Muscle of back (tissue), 11 donors: ENCODE measurements around the gene MUC4. TPM values are rescaled to one million over a fixed set of nuclear protein-coding genes. Genes with fewer than 3 reads are reported as not detected.
"Not testable (repeated sequence)": the region's sequence is repeated elsewhere in the genome, so short reads cannot be mapped to it uniquely, and the experiment has no call there.

ENCODE experiments used
- DNase-seq, 3 donors: peaks; one replicate each; pipeline versions ENCODE4 v3.0.0 to v3.0.0-alpha.2; 2013
- polyA plus RNA-seq, 10 donors: library from polyadenylated mRNA; unstranded; fragments of 120-200 nt; gene quantifications; one replicate each; pipeline ENCODE4 v1.2.1, GENCODE V29; 2013; ENCODE audit not compliant: insufficient read length in 10 of 10

Gene MUC4
- polyA plus RNA-seq, 10 donors = 0.30 to 2.0 (median 0.69) TPM

DNA sequence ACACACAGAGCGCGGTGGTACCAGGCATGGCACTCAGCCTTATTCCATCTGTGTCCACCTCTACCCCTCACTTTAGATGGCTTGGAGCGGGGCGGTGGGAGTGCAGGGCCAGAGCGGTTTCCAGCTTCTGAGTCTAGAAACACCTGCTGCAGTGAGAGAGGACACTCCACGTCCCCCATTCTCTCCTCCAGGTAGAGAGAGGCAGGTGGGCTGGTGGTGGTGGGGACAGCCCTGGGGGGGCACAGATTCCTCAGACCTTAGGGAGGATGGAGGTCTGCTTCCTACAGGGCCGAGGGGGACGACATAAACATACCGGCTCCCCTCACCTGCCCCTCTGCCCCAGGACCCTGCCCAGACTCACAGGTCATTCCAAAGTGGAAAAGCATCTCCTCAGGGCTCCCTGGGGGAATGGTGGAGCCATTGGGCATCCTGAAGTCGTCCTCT is 50.6 kb downstream of the MUC4 start:
- no peak for DNase-seq

DNA sequence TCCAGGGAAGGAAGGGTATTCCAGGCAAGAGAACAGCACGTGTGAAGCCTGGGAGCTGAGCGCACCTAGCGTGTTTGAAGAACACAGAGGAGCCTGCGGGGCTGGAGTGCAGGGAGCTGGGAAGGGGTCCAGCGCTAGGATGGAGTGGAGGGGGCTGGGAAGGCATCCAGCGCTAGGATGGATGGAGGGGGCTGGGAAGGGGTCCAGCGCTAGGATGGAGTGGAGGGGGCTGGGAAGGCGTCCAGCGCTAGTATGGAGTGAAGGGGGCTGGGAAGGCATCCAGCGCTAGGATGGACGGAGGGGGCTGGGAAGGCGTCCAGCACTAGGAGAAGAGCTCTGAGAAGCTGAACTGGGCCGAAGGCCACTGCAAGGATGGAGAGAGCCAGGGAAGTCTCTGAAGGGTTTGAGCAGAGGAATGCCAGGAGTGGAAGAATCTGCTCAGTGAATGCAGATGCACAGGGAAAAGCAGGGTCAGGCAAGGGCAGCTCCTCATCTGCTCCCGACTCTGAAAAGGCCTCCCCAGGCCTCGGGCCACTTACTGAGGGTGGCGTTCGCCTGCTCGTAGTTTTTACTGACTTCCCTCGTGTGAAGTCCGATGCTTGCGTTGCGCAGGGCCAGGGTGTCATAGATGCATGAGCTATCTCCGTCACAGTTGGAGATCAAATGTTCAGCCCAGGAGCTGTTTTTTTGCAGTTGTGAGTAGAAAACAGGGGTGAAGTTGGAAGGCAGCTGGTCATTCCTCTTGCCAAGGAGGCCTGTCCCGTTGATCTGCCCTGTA is 51.2 kb downstream of the MUC4 start:
- peak; percentile 71 to 95 (median 84) for DNase-seq

DNA sequence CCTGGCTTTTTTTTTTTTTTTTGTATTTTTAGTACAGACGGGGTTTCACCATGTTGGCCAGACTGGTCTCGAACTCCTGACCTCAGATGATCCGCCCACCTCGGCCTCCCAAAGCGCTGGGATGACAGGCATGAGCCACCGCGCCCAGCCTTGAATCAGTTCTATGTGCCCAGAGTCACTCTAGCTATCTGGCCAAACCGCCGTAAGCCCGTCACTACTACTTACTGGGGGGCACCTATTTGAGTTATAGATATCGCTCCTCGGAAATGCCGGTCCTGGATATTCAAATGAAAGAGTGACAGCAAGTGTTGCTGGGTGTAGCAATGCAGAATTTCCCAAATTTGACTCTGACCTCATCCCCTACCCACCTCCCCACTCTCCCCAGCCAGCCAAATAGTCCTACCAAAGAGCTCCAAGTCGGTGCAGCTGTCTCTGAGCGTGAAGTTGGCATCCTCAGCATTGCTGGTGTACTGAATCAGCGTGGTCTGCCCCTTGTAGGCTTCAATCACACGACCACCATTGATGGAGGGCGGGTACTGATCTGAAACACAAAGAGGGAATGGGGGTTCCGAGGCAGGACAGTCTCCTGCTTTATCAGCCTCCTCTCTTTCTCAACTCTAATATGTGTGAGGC is 52.9 kb downstream of the MUC4 start:
- no peak for DNase-seq

DNA sequence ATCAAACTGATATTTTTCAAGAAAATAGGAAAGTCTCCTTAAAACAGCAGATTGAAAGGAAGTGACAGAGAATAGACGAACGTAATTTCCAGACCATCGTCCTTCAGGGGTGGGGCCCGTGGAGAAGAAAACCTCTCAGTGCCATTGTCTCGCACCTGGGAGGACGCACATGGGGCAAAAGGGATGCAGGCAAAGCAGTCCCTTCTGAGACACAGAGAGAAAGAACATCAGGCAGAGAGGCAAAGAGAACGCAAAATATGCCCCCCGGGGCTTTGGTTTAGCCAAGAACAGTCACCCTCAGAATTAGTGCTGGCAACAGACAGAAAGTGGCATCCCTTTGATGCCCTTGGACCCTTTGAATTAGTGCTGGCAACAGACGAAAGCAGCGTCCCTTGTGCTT is 53.9 kb downstream of the MUC4 start:
- no peak for DNase-seq

DNA sequence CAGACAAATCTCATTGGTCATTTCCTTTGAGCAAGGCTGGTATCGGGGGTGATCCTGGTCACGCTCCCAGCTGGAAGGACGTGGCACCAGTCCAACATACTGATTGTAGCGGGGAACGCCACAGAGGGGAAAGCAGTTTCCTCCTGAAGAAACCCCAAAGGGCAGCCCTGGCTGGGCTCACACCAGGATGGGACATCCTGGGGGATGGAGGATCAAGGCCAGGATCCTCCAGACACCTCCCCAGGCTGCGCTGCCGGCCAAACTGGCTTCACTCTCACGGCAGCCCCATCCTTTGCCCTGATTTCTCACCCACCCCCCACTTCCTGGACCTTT is 54.3 kb downstream of the MUC4 start:
- DNase-seq = peak in 1 of 3 donors; percentile 41

DNA sequence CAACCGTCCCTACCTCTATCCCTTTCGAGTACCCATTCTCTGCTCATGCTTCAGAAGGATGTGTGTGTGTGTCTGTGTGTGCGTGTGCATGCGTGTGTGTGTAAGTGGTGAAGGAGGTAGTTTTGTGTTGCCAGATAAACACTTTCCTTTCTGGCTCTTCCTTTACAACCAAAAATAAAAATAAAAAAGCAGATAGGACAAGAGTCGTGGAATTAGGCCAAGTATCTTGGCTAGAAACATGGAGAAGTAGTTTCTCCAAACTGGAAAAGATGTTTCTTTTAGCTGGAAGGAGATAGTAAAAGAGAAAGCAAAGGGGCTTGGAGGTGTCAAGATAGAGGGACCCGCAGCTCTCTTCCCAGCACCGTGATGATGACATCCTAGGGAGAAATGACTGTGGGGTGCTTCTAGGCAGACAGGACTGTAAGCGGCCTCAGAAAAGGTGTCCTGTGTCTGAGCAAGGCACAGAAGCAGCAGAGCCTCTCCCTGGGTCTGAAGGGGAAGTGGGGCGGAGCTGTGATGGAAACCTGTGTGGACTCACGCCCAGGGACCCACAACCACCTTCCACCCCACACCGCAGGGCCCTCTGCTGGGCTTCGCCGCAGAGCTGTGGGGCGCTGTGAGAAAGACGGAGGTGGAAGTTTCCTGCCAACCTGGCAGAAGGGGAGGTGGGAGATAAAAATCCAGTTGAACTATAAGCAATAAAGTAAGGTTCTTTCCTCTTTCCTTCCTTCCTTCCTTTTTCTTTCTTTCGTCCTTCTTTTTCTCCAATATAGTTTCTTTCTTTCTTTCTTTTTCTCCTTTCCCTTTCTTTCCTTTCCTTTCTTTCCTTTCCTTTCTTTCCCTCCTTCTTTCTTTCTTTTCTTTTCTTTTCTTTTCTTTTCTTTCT is 55.7 kb downstream of the MUC4 start:
- peak in 2 of 3 donors; percentile 51 to 68 for DNase-seq

DNA sequence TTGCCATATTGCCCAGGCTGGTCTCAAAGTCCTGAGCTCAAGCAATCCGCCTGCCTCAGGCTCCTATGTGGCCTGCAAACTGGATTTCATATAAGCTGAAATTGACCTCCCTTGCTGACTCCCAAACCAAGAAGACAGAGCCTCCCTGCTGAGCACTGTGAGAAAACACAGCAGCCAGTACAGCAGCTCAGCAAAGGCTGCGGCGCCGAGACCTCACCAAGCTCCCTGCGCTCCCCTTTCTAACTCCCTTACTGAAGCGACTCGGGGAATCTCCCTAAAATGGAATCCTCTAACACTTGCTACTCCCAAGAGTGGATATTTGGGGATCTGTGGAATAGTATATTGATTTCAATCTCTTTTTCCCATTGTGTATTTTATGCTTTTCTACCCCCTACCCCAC is 56.3 kb downstream of the MUC4 start:
- DNase-seq = no peak

DNA sequence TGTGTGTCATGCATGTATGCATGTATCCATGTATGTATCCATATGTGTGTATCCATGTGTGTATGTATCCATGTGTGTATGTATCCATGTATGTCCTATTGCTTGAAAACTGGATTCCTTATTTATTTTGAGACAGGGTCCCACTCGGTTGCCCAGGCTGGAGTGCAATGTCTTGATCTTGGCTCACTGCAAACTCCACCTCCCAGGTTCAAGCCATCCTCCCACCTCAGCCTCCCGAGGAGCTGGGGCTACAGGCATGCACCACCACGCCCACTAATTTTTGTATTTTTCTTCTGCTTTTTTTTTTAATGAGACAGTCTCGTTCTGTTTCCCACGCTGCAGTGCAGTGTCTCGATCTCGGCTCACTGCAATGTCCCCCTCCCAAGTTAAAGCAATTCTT is 56.8 kb downstream of the MUC4 start:
- no peak for DNase-seq

DNA sequence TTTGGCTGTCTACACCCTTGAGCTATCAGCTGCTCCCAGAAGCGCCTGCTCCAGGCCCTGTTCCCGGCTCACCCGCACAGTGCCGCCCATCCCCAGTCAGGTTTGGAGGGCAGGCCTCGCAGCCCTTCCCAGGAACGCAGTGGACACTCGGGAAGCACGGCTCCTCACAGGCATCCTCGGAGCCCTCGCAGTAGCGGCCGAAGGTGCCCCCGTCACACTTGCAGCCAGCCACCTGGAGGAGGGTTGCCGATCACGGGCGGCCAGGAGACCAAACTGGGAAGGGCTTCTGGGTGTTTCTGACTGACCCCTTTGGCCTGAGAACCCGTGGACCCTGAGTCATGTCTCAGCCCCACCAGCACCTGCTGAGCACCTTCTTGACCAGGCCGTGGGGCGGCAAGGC is 57.6 kb downstream of the MUC4 start:
- no peak for DNase-seq

DNA sequence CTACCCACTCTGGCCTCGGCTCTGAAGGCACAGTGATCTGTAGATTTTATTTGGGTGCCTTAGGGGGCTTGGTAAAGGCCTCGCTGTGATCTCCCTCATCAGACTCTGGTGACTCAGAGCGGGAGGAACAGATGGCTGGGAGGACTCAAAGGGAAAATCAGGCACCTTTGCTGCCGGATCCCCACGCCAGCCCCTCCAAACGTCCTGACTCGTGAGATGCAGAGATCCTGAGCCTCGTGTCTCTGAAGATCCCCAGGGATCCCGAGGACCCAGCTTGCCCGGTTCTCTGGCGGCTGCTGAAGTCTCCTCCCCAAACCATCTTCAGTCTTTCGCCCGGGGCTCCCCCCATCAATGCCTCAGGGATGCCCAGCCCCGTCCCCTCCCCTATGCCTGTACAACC is 58.1 kb downstream of the MUC4 start:
- DNase-seq = no peak

DNA sequence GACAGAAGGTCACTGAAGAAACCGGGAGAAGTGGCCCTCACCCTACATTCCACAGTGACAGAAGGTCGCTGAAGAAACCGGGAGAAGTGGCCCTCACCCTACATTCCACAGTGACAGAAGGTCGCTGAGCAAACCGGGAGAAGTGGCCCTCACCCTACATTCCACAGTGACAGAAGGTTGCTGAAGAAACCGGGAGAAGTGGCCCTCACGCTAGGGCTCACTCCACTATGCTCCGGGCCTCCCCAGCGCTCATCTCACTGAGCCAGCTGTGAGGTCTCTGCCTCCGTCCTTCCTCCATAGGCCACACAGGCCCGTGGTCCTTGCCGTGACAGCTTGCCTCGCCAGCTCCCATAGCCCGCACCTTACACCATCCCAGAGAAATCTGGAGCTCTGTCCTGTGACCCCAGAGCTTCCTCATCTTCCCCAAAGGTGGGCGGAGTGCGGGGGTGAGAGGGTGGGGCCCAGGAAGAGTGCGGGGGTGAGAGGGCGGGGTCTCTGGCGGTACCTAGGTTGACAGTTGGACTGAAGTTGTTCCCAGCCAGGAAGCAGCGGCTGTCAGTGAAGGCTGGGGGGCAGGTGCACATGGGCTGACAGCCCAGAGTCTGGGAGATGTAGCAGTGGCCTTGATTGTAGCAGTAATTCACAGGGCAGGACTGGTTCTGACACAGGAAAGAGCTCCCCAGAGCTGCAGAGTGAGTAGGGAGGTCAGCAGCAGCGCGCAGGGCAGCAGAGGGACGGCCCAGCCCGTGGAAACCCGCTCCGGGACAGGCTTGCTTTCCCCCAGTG is 59.0 kb downstream of the MUC4 start:
- no peak for DNase-seq

DNA sequence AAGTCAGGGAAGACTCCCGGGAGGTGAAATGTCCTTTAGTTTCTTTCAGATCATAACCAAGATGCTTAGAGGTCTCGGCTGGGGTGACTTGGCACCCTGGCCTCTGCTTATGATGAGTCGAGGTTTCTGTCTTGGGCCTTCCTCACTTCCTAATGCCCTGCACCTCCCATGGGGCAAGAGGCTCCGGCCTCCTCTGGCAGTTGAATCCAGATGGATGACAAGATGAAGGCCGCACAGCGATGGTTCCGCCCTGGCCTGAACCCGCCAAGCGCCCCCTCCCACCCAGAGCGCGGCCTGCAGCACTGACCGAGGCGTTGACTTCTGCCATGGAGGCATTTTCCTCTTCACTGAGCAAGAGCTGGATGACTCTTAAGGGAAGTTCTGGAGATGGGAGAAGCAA is 59.7 kb downstream of the MUC4 start:
- DNase-seq = no peak

DNA sequence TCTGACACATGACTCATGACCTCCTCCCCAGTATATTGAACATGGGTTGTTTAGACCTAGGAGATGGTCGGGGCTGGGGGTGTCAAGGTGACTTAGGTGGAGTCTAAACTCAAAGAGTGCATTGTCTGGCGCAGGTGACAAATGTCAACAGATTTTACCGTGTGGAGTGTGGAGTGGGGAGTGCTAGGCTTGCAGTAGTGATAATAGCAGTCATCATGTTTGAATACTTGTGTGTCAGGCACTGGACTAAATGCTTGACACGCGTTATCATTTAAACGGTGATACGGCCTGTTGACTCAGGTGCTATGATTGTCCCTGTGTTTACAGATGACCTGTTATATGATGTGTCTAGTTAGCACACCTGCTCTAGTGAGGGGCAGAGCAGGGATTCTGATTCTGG is 60.2 kb downstream of the MUC4 start:
- DNase-seq = no peak

DNA sequence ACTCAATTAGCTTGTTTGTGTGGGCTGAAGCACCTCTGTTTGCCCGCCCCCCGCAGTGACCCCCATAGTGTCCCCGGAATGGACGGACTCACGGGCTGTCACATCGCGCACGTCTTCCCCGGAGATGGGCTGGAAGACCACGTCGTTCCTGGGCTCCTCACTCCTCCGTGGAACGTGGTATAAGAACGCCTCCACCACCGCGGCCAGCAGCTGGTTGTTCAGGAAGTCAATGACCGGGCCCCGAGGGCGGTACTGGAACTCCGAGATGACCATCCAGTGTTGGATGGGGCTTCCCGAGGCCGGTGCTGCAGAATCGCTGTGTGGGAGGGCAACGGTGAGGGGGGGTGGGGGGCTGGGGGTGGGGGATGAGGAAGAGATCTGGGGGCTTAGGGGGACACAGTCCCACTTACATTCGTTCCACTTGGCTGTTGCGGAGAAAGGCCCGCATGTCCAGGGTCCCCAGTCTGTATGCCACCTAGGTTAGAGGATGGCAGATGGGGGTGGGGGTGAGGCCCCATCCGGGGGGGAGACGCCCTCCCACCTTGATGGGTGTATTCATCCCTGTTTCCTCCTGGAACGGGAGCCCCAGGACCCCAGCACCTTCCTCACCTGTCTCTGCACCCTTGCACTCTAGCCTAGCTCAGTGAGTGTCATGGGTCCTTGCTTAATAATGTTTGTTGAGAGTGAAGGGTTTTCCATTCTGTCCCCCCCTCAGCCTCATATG is 60.8 kb downstream of the MUC4 start:
- no peak for DNase-seq

DNA sequence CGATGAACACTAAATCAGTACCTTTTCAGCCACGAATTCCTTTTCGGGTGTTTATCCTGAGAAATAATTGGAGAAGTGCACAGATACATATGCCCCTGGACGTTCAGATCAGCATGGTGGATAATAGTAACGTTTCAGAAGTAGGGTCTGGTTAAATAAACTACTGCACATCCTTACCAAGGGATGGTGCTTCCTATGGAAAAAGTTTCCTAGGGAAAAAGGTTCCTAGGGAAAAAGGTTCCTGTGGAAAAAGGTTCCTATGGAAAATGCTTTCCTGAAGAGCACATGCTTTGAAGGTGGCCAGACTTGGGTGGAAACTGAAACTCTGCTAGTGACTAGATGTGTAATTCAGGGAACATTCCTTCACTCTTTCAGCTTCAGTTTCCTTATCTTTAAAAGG is 62.6 kb downstream of the MUC4 start:
- DNase-seq = not testable (repeated sequence)

DNA sequence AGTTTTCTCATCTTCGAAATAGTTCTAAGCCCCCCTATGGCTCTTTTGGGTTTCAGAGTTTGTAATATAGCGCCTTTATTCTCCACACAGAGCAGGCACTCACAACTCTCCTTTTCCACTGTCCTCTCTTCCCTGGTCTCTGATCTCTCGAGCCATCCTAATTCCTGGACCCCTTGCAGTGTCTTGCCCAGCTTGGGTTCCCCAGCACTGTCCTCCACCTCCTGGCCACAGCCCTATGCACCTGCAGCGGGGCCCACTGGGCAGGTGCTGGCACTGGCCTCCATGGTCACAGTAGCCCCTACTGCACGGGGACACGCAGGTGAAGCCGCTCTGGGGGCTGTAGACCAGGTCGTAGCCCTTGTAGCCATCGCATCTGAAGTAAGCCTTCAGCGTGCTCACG is 63.1 kb downstream of the MUC4 start:
- DNase-seq = no peak

DNA sequence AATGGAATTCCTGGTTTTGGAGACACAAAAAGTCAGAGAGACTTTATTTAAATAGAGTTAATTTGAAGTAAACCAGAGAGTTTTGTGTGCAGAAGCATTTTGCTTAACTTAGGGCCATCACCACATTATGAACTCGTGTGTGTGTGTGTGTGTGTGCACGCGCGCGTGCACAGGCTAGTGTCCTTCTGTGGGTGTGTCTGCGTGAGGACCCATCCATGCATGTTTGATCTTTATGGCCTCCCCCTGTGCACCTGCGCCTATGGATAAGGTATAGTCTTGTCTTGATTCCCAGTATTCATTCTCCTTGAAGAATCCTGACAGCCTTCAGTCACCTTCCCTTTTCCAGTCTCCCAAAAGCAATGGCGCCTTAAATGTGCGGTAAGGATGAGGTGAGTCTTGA is 65.0 kb downstream of the MUC4 start:
- DNase-seq = no peak

DNA sequence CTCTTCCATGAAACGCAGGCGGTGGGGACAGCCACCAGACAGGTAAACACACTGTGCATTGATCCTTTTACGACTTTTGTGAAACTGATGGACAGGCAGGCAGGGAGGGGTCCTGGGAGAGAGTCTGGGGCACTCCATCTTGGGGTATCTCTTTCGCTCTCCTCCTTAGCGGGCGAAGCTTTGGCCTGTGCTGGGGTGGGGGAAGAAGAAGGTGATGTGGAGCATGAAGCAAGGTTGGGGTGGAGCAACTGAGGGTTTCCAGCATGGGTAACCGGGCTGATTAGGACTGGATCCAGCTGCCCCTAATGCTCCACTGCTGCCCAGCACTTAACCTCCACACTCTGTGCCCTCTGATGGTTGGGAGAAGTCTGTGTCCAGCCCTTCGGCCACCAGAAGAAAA is 65.4 kb downstream of the MUC4 start:
- DNase-seq = no peak

DNA sequence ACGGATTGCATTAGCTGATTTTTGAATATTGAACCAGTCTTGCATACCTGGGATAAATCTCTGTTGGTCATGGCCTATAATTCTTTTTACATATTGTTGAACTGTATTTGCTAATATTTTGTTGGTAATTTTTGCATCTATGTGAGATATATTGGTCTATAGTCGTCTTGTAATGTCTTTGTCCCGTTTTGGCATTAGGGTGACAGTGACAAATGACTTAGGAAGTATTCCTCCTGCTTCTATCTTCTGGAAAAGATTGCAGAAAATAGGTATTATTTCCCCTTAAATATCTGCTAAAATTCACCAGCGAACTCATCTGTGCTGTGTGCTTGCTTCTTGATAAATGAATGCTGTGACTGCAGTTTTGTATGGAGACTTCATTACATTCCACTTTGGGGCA is 67.3 kb downstream of the MUC4 start:
- no peak for DNase-seq

DNA sequence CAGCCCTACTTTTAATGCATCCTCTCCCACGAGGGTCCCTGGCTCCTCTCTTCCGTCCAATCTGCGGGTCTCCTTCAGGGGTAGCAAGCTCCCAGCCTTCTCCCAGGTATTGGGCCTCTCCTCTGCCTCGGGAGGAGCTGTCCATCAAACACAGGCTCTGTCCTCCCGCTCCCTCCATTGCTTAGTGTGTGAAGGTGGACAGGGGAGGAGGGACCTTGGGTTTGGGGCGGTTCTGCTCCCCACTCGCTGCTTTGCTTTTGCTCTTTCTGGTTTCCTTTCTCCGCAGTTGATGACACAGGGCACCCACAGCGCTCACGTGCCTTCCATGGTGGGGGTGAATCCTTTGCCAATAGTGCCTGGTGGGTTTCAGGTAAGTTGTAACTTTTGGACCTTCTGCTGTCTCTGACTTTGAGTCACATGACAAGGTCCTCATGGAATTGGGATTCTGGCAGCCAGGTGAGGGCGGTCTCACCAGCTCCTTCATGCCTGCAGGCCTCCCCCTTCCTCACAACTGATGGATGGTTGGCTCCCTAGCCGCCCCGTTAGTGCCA is 72.1 kb downstream of the MUC4 start:
- DNase-seq = no peak
